GM18861 (cell line): ENCODE data around the gene VSNL1.

Experiments used
- ATAC-seq: cut with Tn5 transposase; IDR thresholded peaks from one replicate; pipeline ENCODE4 v1.9.1; 2021; ENCODE audit not compliant: unreplicated experiment

The VSNL1 gene

DNA sequence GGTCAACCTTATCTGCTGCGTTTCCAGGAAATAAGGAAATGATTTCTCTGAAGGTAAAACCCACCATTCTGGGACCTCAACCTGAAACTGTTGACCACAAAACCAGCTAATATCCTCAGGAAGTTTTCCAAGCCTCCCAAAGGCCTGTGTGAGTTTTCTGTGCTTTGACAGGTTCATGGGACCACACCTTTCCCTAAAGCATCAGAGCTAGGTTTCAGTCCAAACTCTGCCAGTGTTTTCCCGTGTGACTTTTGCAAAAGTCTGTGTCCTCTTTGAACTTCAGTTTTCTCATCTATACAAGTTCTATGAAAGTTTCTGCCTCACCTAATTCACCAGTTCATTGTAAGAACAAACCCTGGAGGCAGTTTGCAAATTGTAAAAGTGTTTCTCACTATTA is 39.8 kb downstream of the VSNL1 start:
- no peak for ATAC-seq

DNA sequence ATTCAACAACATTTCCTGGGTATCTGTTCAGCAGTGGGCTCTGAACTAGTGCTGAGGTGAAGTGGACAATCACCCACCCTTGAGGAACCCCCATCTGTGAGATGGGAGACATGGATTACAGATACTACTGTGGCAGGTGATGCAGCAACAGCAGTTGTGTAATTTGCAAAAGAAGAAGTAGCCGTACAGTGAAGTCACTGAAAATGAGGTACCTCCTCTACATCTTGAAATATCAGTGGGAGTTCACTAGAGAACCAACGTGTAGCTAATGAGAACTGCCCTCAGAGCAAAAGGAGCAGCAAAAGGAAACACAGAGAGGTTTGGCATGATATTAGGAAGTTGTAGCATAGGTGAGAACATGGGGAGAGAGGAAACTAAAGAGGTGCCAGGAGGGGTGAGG is 41.3 kb downstream of the VSNL1 start:
- ATAC-seq, result no peak

DNA sequence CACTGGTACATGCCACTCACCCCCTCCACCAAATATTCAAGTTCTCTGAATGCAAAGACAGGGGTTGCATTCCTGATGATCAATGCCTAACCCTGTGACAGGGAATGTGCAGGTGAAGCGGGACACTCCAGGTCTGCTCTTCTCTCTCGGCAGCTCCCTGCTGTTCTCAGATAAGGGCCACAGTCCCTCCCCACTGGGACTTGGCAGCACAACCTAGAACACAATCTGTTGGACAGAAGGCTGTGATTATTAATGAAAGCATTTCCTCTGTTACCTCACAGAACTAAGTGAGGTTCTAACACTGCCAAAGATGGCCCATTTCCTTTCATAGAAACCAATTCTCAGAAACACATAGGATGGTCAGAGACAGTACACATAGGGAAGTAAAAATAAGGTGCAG is 42.7 kb downstream of the VSNL1 start:
- no peak for ATAC-seq

DNA sequence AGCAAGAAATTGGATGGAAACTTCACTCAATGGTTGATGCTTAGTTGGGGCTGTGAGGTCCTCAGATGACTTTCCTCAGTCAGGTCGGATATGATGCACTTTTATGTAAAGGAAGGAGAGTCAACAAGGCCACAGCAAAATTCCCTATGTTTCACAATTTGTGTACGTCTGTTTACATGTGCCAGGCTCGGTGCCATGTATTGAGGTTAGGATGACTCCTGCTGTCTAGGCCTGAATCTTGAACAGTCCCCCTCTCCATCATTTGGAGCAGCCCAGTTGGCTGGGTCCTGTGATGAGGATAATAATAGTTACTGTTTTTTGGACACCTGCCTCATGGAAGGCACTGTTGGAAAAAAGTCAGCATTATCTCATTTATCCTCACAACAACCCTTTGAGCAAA is 43.1 kb downstream of the VSNL1 start:
- ATAC-seq, result no peak

DNA sequence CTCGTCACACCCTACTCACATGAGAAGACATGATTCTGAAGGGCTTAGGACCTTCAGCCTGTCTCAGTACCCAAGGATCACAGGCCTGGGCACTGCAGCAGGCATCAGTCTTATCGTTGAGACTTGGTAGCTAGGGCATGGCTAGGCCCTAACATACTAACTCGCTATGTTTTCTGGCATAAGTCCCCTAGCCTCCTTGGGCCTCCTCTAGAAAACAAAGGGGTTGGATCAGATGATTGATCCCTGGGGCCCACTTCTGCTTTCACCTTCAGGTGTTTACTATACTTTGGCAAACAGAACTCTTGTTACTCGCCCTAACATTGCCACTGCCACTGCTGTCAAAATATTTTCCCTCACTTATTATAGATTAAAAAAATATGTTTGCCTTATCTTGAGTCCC is 44.2 kb downstream of the VSNL1 start:
- no peak for ATAC-seq

DNA sequence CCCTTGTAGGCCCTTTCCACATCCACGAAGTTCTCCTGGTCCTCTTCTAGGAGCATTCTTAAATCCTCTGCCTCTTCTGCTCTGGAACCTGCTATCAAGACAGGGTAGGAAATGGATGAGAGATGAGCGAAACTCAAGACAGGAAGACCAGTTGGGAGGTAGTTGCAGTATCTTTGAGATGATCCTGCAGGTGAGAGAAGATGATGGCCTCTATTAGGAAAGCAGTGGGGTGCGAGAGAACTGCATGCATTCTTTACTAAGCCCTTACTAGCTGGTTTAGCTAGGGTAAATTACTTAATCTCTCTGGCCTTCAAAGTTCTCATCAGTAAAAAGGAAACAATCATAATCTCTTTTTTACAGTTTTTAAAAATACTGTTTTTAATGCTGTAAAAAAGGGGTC is 47.0 kb downstream of the VSNL1 start:
- no peak for ATAC-seq

DNA sequence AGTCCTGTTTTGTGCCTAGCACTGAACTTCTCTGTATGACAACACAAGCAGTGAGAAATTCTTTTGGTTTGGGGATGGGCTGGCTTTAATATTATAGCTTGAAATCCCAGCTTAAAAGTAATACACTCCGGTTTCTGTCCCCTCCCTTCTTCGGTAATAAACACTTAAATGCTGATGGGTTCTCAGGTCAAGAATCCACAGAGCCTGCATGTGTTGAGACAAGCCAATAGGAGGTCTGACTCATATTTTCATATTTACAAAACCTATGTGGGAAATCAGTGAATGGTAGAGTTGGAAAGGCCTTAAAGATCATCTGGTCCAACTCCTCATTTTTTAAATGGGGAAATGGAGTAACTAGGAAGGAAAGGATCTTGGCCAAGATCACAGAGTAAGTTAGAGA is 47.5 kb downstream of the VSNL1 start:
- no peak for ATAC-seq

DNA sequence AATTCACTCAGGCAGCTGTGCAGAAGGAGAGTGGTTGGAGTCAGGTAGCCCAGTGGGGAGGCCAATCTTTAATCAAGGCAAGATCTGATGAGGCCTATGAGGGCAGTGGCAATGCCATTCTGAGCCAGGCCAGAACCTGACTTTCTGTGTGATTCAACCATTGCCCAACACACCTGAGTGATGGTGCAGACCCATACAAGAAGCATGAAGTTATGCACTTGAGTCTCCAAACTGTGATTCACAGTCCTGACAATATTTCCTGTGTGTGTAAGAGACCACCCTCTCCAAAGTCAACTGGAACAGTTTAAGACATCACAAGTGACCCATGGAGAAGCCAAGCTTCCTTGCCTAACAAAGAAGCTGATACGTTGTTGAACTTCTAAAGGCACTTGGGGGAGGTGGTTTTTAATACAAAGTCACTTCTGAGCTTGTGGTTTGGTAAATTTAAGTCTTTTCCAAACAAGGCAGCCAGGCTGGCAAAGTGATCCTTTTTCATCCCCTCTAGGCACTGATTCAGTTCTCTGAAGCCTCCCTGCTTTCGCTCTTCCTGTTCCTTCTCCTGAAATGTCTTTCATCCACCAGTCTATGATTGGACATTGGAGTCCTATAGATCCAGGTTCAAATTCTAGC is 49.0 kb downstream of the VSNL1 start:
- ATAC-seq, result no peak

DNA sequence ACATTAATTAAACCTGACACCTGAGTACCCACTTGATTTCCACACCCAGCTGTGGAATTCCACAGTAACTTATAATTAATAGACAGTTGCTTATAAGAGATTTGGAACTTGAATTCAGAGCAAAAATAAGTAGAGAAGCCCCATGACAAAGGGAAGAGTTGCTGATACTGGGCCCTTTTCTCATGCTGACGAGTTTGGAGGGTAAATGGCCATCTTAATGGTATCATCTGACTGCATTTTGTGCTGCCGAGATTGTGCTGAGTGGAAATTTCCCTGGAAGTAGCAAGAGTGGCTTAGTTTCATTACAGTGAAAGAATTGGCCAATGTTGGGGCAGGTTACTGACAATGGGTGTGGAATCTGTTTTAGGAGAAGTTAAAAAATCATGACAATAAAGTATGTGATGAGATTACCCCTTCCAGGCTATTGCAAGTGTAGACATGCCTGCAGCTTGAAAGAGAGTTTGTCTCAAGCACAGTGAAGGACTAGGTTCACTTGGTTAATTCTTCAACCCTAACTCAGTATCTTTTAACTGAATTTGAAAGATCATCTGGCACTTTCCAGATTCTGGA is 49.9 kb downstream of the VSNL1 start:
- no peak for ATAC-seq

DNA sequence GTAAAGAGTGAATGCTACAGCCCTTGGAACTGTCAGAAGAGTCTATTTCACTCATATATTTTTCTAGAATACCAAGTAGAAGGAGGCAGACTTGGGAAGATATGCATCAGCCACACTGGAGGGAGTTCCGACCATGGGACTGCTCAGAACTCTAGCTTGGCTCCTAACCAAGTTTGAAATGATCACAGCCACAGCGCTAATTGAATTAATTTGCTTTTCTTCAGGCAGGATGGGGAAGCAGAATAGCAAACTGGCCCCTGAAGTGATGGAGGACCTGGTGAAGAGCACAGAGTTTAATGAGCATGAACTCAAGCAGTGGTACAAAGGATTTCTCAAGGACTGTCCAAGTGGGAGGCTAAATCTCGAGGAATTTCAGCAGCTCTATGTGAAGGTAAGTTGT is 51.4 kb downstream of the VSNL1 start:
- no peak for ATAC-seq

DNA sequence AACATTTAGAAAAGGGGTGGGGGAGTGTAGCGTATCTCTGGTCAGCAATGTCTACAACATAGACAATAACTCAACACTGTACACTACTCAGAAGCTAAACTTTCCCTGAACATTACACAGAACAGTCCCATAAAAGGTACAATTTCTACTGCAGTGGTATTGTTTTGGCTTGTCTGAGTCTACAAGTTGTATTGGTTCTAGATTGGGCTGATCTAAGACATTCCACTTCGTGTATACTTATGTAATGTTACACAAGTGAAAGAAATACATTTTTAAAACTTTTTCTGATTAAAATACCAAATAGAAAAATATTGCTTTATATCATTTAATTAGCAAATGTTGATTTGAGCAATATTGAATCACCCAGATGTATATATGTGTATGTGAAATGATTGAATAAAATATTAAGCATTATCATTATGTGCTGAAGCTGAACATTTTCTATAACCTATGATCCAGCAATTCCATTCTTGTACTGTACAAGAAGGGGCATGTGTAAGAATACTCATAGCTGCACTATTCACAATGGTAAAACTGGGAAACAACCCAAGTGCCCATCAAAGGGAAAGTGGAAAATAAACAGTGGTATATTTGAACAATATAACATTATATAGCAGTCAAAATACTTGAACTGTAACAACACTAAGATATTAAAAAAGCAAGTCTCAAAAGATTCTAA is 52.4 kb downstream of the VSNL1 start:
- no peak for ATAC-seq

DNA sequence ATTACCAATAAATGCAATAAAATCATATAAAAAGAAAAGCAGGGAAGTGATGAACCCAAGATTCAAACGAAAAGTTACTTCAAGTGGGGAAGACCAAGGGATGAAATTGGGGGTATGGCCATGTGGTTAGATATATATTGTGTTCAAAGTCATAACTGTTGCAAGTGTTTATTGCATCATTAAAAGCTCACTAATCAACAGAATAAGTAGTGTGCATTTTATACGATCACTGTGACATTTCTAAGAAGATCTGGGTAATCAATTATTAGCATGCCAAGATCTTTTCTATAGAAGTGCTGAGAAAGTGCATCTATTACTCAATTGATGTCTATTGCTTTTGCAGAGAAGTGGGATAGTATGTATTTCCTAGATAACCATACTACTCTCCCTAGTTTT is 52.9 kb downstream of the VSNL1 start:
- no peak for ATAC-seq

DNA sequence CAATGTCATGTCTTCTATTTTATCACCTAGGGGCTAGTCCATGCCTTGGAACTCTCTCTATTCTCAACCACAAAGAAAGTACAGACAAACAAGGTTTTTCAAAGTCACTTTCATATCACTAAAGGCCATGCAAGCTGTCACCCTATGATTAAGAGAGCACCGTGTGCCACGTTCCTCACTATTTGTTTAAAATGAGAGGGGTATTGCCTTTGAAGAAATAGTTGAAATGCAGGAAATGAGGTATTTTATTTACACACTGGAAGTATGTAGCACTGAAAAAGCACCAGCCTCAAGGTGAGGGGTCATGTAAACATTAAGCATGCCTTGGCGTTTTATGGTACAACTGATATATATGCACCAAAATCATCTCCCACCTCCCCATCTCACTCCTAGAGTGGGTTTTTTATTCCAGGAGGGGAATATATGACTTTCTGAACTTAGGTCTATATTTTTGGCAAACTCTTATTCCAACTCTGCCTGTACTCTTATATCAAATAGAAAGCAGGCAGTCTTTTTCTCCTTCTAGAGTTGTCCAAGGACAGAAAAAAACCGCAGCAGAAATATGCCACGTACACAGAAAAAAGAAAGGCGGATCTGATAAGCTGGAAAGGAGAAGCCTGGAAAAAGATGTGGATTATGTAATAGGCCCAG is 53.5 kb downstream of the VSNL1 start:
- ATAC-seq, result no peak

DNA sequence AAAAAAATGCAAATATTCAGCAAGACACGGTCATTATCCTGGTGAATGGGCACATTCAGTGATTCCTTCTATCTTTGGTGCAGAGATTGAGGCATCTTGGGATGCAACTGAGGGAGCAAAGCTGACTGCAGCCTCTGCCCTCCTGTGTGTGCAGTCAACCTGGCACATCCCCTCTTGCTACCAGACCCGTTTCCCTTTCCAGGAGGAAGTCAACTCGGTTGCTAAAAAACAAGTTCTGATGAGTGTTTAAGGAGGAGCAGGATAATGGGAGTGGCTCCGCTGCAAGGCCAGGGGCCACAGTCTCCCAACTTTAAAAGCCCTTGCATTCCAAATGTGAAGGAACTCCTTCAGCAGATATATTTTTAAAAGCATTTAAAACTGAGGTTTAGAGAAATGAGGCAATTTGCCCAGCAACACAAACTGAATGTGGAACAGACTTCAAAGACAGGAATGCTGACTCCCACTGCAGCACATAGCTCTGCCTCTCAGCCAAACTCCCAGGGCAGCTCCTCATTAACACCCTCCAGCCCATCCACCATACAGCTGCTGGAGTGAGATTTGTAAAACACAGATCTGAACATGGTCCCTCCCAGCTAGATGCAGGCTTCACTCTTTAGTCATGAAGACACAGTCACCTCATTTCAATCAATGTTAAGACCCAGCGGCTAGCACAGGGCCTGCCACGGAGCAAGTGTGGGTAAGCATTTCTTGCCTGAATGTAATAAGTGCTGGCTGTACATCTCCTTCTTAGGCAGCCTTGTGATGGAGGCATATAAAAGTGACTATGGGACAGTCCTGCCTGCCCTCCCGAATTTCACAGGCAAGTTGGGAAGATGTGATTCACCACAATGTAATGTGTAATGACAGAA is 54.3 kb downstream of the VSNL1 start:
- no peak for ATAC-seq

DNA sequence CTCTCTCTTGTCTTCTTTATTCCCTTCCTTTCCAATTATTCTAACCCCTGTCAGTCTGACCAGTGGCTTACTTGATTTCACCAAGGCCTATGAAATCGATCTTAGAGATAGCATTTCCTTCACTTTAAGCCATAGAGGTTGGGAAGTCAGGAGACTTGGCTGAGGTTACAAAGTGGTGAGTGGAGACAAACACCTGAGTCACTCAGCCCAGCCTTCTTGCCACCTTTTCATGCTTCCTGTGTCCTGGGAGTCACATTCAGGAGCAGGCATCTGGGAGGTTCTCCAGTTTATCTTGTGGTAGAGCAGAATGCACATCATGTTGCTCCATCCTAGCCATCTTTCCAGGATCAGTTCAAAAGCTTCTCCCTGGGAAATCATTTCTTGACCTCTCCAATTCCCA is 59.1 kb downstream of the VSNL1 start:
- no peak for ATAC-seq

DNA sequence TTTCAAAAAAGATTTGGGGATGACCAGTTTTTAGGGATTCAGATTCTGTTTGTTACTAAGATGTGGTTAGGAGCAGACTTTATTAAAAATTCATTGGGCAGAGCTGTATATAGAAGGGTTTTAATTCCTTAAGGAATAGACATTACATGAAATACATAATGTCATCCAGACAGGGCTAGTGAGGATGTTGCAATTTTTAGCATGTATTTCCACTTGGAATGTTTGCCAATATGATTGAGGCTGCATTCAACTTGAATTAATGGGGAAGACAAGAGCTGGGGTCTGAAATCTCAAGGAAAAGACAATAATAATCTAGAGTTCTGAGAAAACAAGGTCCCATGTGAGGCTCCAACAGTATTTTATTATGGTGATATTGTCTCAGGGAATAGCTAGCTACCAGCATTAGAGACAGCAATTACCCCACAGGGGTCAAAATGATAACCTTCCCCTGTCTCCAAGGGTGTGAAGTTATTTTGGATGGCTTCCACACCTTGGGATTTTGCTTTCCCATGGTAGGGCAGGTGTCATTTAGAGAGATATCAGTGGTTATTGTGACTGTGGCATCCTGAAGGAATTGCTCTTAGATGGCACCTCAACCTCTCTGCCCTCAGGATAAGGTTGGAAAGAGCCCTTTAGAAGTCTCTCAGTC is 60.2 kb downstream of the VSNL1 start:
- ATAC-seq, result no peak

DNA sequence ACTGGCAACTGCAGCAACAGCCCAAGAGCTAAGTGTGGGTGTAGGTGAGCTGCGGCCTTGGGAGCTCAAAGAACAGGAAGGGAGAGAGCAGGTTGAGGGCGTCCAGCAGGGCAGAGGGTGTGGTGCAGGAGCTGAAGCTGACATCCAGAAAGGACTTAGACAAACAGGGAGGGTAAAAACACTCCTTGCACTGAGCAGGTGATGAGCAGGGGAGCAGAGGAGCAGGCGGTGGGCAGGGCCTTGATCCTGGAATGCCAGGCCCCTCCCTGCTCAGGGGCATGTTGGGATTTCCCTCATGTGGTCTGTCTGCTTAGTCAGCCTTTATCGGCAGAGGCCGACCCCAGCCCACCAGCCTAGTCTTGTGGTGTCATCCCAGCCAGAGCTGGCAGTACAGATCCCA is 63.6 kb downstream of the VSNL1 start:
- no peak for ATAC-seq

DNA sequence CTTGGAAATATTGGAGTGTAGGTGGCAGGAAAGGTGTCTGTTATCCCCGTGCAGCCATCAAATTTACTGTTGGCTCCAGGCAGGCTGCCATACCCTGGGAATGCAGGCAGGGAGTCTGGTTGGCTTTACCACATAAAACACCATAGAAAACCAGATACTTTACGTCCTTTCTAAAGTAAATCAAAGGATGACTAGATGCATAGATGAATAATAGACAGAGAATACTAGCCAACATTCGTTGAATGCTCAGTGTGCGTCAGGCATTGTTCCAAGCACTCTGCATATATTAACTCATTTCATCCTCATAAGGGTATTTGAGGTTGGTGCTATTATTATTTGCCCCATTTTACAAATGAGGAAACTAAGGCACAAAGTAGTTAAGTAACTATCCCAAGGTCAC is 65.2 kb downstream of the VSNL1 start:
- no peak for ATAC-seq

DNA sequence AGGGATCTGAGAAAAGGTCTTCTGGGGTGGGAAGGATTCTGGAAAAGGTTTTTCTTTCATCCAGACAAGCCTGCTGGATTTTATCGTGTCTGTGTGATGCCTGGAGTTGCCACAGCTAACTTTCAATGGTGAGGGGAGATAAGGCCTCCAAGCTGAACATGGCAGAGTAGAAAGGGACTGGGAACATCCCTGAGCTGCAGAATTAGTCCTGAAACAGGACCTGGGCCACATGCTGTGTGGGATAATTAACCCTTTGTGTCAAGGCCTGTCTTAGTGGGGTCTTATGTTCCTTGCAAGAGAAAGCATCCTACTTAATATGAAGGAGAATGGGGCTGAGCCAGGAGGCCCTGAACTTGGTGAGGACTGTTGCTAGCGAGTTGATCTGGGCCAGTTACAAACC is 66.4 kb downstream of the VSNL1 start:
- no peak for ATAC-seq

DNA sequence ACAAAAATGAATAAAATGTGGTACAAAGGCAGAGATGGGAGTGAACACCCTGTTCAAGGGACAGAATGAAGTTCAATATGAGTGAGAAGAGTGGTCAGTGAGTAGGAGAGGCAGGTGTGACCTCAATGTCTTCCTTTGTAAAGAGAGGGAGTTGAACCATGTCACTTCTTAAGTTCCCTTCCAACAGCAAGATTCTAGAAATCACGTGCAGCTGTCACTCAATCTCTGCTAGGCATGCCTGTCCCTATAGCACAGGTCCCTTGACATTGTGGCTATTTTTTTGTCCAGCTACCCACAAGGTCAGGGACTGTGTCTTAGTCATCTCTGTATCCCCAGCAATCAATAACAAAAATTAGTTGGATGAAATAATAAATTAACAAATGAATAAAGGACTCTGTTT is 66.9 kb downstream of the VSNL1 start:
- no peak for ATAC-seq

DNA sequence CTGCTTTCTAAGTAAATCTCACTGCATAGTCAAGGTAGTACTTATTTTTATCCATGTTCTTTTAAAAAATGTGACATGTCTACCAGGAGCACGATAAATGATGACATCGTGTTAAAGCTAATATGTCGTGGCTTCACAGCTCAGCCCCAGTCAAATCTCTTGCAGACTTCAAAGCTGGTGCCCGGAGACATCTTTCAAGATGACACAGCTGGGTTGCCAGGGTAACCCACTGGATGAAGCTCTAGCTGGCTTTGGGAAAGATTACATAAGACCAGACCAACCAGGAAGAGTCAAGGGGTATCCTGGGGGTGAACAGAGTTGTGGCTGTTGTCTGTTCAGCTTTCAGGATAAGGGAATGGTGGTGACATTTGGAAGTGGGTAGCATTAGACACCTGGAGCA is 67.8 kb downstream of the VSNL1 start:
- no peak for ATAC-seq
